SHP77 (cell line): ENCODE measurements around the gene KISS1R.
A peak's percentile ranks its signal among the peaks of the same experiment; 100 is the strongest.
"Not testable (repeated sequence)": the region's sequence is repeated elsewhere in the genome, so short reads cannot be mapped to it uniquely, and the experiment has no call there.

ENCODE experiments used
- DNase-seq, 2 experiments: peaks; one replicate each; lab custom pipeline; 2025; lab: John Stamatoyannopoulos, UW

Gene KISS1R

GRCh38 chr19:917323-918151 is at the start of gene KISS1R:
Gene KISS1R, plus strand, starts transcription at chr19:917333. Its CDS starts 170 bp downstream, at chr19:917503.
- peak; percentile 50 to 59 for DNase-seq

DNA sequence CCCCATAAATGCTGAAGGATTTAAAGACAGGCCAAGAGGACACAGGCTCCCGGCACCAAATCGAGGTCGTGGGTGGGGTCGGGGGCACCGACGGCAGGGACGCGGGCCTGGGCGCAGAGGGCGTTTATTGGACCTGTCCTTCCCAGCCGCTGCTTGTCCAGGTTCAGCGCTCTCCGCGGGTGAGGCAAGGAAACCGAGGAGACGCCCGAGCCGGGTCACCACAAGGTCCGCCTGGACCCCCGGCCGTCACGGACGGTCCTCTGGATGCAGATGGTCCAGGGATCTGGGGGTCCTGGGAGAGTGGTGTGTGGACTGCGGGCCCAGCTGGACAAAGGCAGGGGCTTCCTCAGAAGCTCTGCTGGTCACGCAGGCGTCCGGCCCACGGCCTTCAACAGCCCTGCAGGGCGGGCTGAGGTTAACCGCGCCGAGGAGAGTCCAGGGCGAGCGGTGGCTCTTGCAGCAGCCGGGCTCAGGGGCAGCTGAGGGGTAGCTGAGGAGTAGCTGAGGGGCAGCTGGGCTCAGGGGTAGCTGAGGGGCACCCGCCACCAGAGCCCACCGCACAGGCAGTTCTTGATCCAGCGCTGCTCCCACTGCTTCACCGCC is 49.2 kb upstream of the KISS1R start:
- no peak for DNase-seq

- no peak for DNase-seq
These were observed 48.5 kb upstream of the KISS1R start for GRCh38 chr19:868458-869244.

DNA sequence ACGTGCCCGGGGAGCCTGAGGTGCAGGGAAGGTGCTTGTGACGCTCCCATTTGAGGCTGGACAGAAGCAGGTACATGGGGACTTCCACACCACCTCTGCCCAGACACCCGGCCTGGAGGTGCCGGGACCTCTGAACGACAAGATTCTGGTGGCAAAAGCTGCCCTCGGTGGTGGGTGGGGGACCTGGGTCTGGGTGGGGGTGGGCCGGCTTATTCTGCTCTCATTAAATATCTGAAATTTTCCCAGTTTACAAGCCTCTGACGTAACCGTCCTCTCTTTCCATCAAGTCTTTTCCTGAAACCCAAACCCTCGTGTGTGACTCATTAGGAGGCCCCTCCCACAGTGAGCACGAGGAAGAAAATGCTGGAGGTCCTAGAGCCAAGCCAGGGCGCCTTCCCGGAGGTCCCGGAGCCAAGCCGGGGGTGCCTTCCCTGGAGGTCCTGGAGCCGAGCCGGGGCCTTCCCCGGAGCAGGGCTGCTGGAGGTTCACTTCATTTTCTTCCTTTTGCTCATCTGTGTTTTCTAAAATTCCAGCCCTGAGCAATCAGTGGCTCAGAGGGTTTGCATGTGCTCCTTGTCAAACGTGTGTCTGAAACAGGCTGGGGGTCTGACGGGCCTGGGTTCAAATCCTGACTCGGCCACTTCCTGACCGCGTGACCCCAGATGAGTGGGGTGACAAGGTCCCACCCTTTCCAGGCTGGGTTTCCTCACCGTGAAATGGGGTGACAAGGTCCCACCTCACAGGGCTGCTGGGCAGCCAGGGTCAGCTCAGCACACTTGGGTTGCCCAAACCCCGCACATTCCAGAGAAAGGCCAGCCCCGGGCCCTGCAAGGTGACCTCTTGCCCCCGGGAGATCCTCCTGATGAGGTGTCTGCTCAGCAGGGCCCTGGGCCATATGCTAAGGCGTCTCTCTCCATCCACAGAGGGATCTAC is 47.6 kb upstream of the KISS1R start:
- no peak for DNase-seq

DNA sequence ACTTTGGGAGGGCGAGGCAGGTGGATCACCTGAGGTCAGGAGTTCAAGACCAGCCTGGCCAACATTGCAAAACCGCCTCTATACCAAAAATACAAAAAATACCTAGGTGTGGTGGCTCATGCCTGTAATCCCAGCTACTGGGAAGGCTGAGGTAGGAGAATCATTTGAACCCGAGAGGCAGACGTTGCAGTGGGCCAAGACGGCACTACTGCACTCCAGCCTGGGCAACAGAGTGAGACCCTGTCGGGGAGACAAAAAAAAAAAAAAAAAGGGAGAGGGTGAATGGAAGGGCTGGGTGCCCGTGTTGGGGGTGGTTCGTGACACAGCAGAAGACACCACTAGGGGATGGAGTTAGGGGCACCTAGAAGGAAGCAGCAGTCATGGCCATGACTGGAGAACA is 46.8 kb upstream of the KISS1R start:
- no peak for DNase-seq

DNA sequence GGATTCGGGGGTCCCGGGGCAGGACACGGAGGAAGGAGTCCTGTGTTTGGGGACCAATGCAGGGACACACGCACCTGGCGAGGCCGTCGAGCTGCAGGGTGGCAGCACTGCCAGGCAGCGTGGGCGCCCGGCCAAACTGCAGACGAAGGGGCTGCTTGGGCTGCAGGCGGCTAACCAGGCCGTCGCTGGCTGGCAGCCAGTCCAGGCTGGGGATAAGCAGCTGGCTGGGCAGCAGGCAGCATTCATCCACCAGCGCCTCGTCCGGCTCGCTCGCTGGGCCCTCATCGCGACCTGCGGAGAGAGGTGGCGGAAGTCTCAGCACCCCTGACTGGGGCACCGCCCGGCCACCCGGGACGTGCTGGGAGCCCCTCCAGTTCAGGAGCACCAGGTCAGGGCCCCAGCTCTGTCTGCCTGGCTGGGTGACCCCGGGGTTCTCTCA is 46.2 kb upstream of the KISS1R start:
- DNase-seq: peak; percentile 80 to 95

DNA sequence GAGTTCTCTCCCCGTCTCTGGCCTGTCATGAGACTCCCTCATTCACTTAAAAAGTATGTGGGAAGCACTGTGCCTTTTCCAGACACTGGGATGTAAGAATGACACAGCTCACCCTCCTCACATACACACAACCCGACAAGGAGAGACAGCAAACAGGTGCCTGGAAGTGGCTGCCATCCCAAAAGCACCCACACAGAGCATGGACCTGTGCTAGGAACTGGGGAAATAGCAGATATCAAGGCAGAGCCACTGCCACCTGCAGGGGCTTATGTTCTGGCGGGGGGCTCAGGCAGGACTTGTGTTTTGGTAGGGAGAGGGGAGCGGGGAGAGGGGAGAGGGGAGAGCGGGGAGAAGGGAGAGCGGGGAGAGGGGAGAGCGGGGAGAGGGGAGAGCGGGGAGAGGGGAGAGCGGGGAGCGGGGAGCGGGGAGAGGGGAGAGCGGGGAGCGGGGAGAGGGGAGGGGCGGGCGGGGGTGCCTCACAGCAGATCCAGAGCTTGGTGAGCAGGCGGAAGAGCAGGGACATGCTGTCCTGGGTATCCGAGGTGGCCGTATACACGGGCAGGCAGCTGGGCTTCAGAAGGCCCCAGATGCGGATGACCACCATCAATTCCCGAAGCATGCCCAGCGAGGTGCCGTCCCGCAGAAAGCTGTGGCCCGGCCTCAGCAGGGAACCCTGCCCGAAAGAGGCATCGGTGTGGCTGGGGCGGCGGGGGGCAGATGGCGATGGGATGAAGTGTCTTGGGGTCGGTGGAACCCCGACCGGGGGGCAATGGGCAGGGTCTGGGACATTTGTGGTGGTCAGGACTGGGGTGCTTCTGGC is 45.5 kb upstream of the KISS1R start:
- DNase-seq: no peak

- DNase-seq: no peak
These were observed 44.7 kb upstream of the KISS1R start for GRCh38 chr19:872266-872951.

DNA sequence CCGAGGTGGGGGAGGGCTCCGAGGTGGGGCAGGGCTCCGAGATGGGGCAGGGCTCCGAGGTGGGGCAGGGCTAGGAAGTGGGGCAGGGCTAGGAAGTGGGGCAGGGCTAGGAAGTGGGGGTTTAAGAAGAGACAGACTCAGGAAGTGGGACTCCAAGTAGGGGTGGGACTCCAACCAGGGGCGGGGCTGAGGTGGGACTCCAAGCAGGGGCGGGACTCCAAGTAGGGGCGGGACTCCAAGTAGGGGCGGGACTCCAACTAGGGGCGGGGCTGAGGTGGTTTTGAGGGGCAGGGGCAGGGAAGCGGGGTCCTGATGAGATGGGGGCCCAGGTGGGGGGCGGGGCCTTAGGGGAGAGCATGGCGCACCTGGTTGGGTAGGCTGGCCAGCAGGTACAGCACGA is 44.0 kb upstream of the KISS1R start:
- DNase-seq: no peak

DNA sequence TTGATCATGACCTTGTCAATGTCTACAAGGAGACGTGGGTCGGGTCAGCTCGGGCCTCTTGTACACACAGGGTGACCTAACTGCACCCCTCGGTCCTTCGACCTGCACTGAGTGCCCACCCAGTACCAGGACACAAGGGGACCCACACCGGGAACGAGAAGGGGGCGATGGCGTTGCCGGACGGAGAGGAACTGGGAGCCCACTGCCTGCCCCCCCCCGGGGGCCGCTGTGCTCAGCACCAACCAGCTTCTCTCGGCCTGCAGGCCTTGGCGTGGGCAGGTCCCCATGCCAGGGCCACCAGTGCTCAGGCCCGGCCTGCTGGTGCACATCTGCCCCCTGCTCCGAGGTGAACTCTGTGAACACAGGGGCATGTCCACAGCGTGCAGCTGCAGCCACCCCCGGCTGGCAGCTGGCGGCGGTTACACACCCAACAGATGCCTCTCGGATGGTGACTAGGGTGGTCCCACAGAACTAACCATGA is 43.5 kb upstream of the KISS1R start:
- DNase-seq: no peak

DNA sequence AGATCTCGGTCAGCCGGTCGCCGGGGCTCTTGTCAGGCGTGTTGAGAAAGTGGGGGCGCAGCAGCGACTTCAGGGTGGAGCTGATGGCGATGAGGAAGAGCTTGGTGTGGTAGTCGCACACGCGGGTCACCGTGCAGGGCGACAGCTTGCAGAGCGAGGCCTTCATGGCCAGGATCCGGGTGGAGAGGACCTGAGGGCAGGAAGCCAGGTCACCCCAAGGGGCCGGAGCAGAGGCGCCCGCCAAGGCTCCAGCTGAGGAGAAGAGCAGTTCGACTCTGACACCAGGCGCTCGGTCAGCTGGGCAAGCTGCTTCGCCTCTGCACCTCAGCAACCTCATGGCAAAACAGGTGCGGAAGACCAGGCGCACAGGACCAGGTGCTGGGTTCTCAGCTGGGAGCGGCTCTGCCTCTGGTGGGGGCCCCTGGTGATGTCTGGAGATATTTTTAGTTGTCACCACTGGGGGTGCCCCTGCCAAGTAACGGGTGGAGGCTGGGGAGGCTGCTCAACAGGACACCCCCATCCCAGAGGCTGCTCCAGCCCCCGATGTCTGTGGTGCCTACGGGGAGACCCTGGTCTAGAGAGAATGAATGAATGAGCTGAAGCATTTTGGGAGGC is 41.8 kb upstream of the KISS1R start:
- no peak for DNase-seq

DNA sequence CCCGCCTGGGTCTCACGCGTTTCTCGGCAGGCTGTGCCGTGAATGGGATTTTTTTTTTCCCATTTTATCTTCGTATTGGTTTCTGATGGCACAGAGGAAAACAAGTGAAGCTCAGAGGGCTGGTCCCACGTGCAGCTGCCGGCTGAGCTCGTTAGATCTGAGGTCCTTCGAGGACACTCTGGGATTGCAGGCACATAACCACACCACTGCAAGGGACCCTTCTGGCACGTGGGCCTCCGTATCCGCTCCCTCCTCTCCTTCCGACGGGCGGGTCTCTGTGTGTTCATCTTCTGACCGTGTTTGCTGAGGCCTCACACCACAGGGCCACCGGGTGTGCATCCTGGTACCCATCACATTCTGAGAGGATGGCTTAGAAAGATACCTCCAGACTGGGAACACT is 41.0 kb upstream of the KISS1R start:
- no peak for DNase-seq

DNA sequence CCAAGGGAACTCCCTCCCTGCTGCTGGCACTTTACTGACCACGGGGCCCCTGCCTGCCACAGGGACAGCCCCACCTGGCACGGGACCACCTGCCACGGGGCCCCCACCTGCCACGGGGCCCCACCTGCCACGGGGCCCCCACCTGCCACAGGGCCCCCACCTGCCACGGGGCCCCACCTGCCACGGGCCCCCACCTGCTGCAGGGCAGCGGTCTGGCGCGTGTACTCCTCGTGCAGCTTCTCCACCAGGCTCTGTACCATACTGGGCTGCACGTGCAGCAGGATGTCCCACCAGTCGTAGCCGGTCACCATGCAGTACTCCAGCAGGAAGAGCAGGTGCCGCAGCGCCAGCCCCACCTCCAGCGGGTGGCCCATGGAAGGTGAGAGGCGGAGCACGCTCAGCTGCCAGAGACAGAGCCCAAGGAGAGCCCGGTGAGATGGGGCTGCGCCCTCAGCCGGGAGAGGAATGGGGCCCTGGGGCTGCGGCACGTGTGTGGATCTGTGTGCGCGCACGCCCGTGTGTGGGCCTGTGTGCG is 40.3 kb upstream of the KISS1R start:
- no peak for DNase-seq

DNA sequence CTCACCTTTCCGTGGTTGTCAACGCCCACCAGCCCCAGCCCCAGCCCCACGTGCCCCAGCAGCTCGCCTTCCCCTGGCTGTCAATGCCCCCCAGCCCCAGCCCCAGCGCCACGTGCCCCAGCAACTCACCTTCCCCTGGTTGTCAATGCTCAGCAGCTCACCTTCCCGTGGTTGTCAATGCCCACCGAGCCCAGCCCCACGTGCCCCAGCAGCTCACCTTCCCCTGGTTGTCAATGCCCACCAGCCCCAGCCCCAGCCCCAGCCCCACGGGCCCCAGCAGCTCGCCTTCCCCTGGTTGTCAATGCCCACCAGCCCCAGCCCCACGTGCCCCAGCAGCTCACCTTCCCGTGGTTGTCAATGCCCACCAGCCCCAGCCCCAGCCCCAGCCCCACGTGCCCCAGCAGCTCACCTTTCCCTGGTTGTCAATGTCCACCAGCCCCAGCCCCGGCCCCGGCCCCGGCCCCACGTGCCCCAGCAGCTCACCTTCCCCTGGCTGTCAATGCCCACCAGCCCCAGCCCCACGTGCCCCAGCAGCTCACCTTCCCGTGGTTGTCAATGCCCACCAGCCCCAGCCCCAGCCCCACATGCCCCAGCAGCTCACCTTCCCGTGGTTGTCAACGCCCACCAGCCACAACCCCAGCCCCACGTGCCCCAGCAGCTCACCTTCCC is 39.0 kb upstream of the KISS1R start:
- not testable (repeated sequence) for DNase-seq

DNA sequence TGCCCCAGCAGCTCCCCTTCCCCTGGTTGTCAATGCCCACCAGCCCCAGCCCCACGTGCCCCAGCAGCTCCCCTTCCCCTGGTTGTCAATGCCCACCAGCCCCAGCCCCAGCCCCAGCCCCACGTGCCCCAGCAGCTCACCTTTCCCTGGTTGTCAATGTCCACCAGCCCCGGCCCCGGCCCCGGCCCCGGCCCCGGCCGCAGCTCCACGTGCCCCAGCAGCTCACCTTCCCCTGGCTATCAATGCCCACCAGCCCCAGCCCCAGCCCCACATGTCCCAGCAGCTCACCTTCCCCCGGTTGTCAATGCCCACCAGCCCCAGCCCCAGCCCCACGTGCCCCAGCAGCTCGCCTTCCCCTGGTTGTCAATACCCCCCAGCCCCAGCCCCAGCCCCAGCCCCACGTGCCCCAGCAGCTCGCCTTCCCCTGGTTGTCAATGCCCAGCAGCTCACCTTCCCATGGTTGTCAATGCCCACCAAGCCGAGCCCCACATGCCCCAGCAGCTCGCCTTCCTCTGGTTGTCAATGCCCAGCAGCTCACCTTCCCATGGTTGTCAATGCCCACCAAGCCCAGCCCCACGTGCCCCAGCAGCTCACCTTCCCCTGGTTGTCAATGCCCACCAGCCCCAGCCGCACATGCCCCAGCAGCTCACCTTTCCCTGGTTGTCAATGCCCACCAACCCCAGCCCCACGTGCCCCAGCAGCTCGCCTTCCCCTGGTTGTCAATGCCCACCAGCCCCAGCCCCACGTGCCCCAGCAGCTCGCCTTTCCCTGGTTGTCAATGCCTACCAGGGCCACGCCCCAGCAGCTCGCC is 38.2 kb upstream of the KISS1R start:
- DNase-seq: not testable (repeated sequence)

DNA sequence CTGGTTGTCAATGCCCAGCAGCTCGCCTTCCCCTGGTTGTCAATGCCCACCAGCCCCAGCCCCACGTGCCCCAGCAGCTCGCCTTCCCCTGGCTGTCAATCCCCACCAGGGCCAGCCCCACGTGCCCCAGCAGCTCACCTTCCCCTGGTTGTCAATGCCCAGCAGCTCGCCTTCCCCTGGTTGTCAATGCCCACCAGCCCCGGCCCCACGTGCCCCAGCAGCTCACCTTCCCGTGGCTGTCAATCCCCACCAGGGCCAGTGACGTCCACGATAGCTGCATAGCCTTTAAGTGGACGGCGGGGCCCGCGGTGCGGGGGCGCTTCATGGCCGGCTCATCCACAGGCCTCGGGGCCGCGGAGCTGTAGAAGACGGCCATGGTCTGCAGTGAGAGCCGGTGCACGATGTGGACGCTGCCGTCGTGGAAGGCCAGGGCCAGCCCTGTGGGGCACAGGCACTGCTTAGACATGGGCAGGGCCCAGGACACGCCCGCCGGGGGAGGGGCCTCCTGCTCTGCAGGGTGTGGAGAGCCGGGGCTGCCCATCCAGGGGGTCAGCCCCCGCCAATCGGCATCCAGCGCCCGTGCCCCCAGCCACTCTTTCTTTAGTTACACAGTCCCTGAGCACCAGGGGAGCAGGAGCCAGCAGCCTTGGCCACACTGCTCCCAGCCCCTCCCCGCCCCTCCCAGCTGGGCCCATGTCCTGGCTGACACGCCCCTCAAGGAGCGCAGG is 37.3 kb upstream of the KISS1R start:
- DNase-seq: no peak

GRCh38 chr19:881385-882071 is 35.6 kb upstream of the KISS1R start:
- DNase-seq: no peak
